H1 (cell line): ENCODE results near the gene PLLP.

Experiments
- CHD2 ChIP-seq: IDR thresholded peaks from 2 replicates; pipeline ENCODE4 v1.6.1; 2012; ENCODE audit warnings: low read length, improper control_type of control experiment
- MAX ChIP-seq: IDR thresholded peaks from 2 replicates; pipeline ENCODE4 v1.6.1; 2012; ENCODE audit warnings: inconsistent platforms
- RAD21 ChIP-seq, 2 experiments: IDR thresholded peaks in 1 of 2; conservative IDR thresholded peaks in 1 of 2; 2 replicates each; pipeline ENCODE4 v1.6.1; 2011; ENCODE audit warnings: low read depth in 2 of 2, low read length in 2 of 2, improper control_type of control experiment in 1 of 2, inconsistent platforms in 1 of 2, mild to moderate bottlenecking in 1 of 2, moderate library complexity in 1 of 2
- TBP ChIP-seq: IDR thresholded peaks from 2 replicates; pipeline ENCODE4 v1.6.1; 2011; ENCODE audit warnings: low read depth, low read length, improper control_type of control experiment
- TF ChIP-seq, protein P1 (sequence below), 3 experiments: IDR thresholded peaks; 1 replicate in 2 of 3; 2 replicates in 1 of 3; pipeline versions ENCODE4 v1.5.1 to v1.6.1; 2011; ENCODE audit warnings: low read length in 3 of 3, mild to moderate bottlenecking in 3 of 3, inconsistent platforms in 2 of 3, low read depth in 1 of 3, moderate library complexity in 1 of 3; ENCODE audit not compliant: insufficient read depth in 1 of 3; ENCODE audit errors: control extremely low read depth in 1 of 3

- TF ChIP-seq TBP (no peak), MAX (no peak), RAD21 (IDR thresholded peaks at IDR 0.05 in 1 of 2, conservative IDR thresholded peaks at IDR 0.05 in 1 of 2; ENCODE audit: low read depth in 2 of 2, low read length in 2 of 2) (no peak), CHD2 (no peak)
- TF ChIP-seq, protein P1, sequence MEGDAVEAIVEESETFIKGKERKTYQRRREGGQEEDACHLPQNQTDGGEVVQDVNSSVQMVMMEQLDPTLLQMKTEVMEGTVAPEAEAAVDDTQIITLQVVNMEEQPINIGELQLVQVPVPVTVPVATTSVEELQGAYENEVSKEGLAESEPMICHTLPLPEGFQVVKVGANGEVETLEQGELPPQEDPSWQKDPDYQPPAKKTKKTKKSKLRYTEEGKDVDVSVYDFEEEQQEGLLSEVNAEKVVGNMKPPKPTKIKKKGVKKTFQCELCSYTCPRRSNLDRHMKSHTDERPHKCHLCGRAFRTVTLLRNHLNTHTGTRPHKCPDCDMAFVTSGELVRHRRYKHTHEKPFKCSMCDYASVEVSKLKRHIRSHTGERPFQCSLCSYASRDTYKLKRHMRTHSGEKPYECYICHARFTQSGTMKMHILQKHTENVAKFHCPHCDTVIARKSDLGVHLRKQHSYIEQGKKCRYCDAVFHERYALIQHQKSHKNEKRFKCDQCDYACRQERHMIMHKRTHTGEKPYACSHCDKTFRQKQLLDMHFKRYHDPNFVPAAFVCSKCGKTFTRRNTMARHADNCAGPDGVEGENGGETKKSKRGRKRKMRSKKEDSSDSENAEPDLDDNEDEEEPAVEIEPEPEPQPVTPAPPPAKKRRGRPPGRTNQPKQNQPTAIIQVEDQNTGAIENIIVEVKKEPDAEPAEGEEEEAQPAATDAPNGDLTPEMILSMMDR (IDR thresholded peaks at IDR 0.05; ENCODE audit: control extremely low read depth in 1 of 3, insufficient read depth in 1 of 3, low read depth in 1 of 3, low read length in 3 of 3) = no peak
Observed at GRCh38 chr16:57324749-57325148, 40.3 kb upstream of the PLLP start.
